PFSK-1 (cell line): Measurements from ENCODE around the gene MINDY4.

Source experiments
- POLR2AphosphoS5 ChIP-seq: IDR thresholded peaks from 2 replicates; pipeline ENCODE4 v1.6.1; 2012; ENCODE audit warnings: low read depth, mild to moderate bottlenecking, control low read depth, low read length, moderate library complexity
- REST ChIP-seq, 2 experiments: IDR thresholded peaks; 2 replicates each; pipeline versions ENCODE4 v1.6.1 to v1.8.0; 2011 to 2012; ENCODE audit warnings: low read depth in 2 of 2, low read length in 2 of 2, control low read depth in 1 of 2, inconsistent platforms in 1 of 2, mild to moderate bottlenecking in 1 of 2, moderate library complexity in 1 of 2; ENCODE audit not compliant: insufficient read depth in 1 of 2
- SIN3A ChIP-seq: IDR thresholded peaks from 2 replicates; pipeline ENCODE4 v1.6.1; 2012; ENCODE audit warnings: mild to moderate bottlenecking, low read length, moderate library complexity, borderline replicate concordance; ENCODE audit not compliant: insufficient read depth
- TAF1 ChIP-seq: IDR thresholded peaks from 2 replicates; pipeline ENCODE4 v1.6.1; 2012; ENCODE audit warnings: low read length, control low read depth, borderline replicate concordance; ENCODE audit not compliant: insufficient read depth

- TF ChIP-seq TAF1 (no peak), REST (IDR thresholded peaks at IDR 0.05; ENCODE audit: insufficient read depth in 1 of 2, low read depth in 2 of 2, low read length in 2 of 2) (no peak), POLR2AphosphoS5 (no peak), SIN3A (no peak)
Measured at GRCh38 chr7:30727061-30727945, 43.9 kb upstream of the MINDY4 start.
